NCI-H128 (cell line): ENCODE results near the gene ANXA5.
"Not testable (repeated sequence)": the region's sequence is repeated elsewhere in the genome, so short reads cannot be mapped to it uniquely, and the experiment has no call there.

Experiments used
- DNase-seq: peaks from one replicate; lab custom pipeline; 2025; ENCODE audit not compliant: unreplicated experiment; lab: John Stamatoyannopoulos, UW

ANXA5 gene

DNA sequence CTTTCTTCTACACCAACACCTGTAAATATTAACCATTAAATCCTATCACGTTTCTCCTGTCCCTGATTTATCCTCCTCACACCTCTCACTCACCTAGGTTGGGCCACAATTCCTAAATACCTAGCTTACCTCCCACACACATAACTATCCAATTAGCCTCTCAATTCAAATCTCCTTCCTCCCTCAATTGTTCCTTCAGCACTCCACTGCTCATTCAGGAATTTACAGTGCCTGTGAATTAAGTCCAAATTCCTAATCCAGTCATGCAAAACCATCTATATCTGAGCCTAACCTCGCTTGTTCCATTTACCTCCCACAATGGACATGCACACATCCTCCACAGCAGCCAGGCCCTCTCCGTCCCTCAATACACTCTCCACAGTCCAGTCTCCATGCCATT lies 17.5 kb downstream of the ANXA5 start:
- DNase-seq: no peak

DNA sequence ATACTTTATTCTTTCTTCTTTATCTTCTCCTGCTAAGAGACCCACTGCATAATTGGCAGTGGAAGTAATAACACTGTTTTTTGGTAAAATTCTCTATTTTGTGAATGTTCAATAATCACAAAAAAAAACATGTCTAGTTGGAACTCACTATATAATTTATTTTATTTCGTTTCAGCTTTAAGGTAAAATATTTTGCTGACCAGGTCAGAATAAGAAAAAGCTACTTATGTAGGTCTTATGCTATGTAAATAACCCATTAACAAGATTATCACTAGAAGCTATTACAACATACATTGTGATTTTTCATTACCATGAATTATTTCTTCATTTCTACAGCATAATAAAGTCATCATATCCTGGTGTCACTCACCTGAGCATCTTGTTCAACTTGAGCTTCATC lies 19.3 kb downstream of the ANXA5 start:
- no peak for DNase-seq

DNA sequence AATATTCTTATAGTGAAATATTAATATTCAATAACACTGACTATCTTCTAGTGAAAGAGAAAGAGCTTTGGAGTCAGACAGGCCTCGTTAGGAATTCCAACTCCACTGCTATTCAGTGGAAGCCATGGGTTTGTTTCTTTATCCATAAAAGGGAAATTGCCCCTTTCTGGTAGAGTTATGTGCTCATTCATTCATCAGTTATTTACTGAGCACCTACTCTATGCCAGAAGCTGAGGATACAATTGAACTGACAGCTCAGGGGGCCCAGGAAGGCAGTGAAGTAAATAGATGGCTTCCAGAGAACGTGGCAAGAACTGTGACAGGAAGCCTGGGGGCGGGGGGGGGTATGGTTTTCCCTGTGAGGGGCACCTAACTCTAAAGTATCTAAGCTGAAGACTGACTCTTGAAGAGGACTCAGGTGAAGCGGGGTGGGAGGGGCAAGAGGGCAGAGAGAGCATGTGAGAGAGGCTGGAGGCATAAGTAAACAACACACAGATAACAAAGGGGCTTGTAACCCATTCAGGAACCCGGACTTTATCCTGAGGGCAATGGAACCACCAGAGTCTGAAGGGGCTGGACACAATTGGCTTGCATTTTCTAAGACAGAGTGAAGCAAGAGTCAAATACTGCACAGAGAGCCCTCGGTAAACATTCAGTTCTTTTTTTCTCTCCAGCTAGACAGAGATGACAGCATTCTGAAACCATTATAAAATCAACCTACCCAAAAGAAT lies 20.3 kb downstream of the ANXA5 start:
- DNase-seq: no peak

DNA sequence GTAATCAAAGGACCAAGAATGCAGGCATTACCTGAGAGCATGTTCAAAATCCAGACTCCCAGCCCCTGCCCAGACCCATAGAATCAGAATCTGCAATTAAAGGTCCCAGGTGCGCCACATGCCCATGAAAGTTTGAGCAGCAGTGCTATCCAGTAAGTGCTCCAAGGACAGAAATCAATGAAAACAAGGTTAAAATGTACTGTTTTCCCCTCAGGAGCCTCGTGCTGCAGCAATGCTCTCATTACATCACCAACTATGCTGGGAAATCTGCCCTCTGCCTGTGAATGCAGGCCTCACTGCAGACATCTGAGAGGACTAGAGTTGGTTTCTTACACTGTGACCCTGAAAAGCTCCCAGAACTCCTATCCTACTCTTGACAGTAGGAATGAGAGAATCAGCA lies 21.1 kb downstream of the ANXA5 start:
- no peak for DNase-seq

DNA sequence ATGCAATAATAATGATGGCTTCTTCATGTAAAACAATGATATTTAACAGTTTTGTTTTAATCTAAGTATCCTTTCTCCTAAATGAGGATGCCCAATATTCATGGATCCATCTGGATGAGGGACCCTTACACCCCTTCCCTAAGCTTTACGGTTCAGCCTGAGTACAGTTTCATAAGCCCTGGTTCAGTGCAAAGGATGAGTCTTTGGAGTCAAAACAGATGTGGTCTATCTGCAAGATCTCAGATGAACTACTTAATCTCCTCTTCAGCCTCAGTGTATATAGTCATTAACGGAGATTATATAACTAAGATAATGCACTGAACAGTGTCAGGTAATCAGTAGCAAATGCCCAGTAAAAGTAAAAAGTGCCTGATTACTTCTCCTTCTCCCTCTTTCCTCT lies 22.1 kb downstream of the ANXA5 start:
- DNase-seq: no peak

DNA sequence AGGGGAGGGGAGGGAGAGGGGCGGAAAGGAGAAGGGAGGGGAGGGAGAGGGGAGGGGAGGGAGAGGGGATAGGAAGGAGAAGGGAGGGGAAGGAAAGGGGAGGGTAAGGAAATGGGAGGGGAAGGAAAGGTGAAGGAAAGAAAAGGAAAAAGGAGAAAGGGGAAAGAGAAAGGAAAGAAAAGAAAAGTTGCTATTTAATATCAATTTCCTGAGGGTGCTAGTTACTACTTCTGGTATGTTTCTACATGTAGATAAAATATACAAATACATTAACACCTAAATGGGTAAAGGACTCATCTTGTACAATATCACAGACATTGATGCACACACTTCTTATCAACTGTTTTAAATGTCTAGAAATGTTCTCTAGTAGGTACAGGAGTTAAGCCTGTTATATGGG lies 22.6 kb downstream of the ANXA5 start:
- DNase-seq: no peak

DNA sequence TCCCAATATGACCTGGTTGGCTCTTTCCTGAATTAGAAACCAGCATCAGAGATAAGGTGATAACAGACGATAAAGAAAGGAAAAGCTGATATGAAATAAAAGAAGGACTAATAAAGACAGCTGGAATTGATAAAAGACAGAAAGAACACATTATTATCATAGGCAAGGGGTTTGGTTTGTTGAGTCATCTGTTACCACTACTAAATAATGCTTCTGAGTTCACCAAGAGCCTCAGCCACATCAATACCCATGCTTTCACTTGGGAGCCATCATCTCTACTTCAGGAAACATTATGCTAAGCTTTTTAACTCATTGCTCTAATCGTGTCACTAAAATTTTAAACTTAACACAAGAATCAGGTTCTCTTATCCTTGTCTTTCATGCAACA lies 27.6 kb downstream of the ANXA5 start:
- DNase-seq: no peak

DNA sequence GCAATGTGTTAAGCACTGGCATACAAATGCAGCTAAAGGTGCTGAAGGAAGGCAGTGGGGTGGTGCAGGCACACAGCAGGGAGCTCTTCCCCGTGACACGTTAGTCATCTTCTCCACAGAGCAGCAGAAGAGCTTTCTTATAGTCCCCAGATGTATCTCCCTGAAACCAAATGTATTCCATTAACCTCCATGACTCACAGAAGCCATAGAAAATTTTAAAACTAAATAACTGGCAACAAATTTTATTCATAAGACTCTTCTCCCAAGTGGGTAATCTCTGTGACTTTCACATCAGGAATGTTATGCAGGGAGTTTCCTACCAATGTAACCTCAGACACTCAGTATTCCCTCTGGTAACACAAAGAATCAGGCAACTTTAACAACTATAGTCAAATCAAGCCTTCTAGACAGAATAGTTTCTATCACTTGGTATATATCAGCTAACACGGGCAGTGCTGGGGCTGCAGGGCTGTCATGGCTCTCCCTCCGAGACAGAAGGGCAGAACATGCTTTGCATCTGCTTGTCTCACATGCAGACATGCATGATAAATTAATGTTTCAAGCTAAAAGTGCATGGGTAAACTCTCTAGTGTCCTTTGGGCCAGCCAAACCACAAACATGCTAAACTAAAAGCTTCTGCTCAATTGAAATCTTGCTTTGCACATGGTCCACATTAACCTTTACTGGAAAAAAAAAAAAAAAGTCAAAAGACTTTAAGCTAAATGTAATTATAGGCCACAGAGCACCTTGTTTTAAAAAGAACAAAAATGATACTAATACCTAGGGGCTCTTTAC lies 28.2 kb downstream of the ANXA5 start:
- DNase-seq: no peak

DNA sequence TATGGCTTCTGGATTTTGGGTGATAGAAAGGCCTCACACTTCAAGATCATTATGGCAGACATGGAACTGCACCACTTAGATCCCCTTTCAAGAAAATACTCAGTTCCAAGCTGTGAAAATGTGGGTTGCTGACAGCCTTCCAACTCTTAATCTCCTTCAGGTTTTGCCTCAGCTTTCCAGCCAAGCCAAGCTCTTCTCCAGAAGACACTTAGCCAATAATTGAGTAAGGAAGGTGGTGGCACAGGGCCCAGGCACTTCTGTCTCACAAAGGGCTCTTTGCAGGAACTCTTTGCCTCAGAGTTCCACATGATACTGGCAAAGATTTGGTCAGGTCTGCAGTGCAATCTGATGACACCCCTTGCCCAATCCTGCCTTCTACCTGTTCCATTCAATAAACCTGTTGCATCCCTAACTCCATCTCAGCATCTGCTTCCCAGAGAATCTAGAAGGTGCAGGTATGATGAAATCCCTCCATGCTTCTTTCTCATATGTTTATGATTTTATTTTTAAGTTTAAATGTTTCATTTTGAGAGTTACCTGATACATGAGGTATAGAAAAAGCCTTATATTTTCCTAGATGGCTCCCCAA lies 30.6 kb downstream of the ANXA5 start:
- DNase-seq: no peak

DNA sequence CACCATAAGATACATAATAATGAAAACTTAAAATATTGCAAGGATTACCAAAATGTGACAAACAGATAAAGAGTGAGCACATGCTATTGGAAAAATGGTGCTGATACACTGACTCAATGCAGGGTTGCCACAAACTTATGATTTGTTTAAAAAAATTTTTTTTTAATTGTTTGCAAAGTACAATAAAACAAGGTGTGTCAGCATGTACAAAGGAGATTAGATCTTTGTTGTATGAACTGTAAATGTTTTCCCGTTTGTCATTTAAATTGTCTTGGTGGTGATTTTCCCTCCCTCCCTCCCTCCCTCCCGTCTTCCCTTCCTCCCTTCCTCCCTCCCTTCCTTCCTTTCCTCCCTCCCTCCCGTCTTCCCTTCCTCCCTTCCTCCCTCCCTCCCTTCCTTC lies 31.4 kb downstream of the ANXA5 start:
- no peak for DNase-seq

DNA sequence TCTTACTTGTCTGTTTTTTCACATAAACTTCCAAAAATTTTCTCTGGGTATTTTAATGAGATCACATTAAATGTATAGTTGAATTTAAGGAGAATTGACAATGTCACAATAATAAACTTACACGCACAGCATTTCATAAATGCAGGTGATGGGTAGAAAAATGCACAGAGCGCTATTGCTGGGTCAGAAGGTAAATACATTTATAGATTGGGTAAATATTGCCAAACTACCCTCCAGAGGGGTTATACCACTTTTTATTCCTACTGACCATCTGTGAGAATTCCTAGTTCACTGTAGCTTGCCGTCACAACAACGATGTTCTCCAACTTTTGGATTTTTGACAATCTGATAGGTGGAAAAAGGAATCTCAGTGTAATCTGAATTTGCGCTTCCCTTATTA lies 34.6 kb downstream of the ANXA5 start:
- no peak for DNase-seq

DNA sequence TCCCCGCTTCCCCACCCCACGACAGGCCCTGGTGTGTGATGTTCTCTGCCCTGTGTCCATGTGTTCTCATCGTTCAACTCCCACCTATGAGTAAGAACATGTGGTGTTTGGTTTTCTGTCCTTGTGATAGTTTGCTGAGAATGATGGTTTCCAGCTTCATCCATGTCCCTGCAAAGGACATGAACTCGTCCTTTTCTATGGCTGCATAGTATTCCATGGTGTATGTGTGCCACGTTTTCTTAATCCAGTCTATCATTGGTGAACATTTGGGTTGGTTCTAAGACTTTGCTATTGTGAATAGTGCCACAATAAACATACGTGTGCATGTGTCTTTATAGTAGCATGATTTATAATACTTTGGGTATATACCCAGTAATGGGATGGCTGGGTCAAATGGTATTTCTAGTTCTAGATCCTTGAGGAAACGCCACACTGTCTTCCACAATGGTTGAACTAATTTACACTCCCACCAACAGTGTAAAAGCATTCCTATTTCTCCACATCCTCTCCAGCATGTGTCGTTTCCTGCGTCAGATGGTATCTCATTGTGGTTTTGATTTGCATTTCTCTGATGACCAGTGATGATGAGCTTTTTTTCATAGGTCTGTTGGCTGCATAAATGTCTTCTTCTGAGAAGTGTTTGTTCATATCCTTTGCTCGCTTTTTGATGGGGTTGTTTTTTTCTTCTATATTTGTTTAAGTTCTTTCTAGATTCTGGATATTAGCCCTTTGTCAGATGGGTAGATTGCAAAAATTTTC lies 36.4 kb downstream of the ANXA5 start:
- not testable (repeated sequence) for DNase-seq

DNA sequence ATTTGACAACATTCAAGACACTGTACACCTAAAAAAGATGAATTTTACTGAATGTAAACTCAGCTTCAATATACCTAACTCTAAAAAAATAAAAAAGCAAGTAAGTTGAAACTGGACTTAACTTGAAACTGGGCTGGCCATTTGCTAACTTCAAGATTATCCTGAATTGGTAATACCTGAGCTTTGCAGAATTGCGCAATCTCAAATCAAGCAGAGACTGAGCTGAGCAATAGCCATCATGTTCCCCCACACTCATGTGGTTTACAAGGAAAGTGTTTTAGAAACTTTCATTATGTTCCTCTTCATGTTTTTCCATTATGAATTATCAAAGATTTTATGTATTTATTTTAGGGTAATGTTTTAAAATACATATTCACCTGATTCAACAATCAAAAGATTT lies 38.7 kb downstream of the ANXA5 start:
- no peak for DNase-seq

DNA sequence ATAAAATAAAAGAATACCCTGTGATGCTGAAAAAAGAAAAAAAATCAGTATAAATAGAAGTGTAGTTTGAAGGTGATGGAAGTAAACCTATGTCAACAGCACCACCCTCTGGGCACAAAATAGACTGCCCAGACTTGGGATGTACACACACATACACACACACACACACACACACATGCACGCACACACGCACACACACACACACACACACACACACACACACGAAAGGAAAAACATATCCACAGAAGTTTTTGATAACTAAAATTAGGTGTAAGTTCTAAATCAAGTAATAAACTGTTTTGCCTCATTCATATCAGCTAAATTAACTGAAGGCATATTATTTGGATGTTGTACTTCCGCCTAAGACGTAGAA lies 40.5 kb downstream of the ANXA5 start:
- DNase-seq: peak; percentile 1

DNA sequence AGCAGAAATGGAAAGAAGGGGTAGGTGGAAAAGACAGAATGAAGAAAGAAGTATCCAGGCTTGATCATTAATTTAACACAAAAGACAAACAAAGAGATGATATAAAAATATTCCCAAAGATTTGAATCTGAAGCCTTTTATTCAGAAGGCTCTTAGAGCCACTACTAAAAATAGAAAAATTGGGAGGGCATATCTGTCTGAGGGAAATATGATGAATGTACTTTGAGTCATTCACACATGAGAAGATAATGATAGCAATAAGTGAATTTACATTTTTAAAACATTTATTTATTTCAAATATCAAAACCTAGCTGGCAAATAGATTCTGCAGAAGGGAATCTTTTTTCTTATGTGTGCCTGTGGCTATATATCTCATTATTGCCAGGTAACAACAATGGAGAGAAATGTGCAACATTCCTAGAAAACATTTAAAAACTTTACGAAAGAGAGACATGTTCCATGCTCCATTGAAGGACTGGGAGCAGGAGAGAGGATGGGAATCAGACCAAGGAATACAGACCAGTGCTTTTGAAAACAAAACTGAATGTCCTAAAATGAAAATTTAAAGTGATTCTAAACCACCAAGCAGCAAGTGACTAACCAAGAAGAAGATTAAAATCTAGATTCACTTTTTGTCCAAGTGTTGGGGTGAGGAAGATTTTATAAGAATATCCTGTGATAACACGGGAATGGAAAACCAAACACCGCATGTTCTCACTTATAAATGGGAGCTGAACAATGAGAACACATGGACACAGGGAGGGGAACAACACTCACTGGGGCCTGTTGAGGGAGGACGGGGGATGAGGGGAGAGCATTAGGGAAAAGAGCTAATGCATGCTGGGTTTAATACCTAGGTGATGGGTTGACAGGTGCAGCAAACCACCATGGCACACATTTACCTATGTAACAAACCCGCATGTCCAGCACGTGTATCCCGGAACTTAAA lies 41.2 kb downstream of the ANXA5 start:
- DNase-seq: no peak

DNA sequence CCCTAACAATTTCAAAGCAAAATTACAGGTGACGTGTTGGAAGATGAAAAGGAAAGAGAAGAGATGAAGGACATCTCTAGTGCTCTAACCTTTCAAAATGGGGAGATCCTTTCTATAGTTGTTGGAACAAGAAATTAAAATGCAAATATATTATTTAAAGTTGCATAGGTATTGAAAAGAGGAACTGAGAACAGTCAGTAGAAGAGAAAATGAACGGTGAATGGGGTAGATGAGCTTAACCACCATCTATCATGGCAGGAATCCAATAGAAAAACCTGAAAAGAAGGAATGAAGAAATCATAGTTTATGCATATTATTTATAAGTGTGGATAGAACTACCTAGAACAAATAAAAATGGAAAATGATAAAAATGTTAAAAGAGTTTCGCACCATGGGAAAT lies 42.0 kb downstream of the ANXA5 start:
- DNase-seq: no peak

DNA sequence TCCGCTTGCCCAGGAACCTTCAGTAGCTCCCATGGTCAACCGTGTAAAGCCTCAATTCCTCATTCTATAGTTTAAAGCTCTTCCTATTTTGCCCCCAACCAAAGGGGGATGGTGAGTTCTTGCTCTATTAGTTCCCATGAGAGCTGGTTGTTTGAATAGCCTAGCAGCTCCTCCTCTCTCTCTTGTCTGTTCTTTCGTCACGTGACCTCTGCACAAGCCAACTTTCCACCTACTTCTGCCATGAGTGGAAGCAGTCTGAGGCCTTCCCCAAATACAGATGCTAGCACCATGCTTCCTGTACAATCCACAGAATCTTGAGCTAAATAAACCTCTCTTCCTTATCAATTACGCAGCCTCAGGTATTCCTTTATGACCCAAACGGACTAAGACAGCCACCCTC lies 42.8 kb downstream of the ANXA5 start:
- no peak for DNase-seq

DNA sequence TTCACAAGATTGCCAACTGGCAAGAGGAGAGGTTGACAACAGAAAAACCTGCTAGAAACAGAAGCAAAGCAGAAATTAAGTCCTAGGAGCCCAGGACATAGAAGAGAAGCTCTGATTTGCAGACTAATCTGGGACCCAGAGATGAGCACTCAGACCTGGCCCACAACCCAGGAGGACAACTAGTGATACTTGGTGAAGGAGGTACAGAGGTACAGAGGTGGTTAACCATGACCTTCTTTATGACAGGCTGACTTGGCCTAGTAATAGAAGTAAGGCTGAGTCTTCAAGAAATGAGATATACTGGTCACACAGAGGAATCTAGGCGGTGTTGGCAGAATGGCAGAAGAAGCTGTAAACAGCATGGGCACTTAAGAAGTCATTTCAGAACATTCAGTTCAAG lies 43.6 kb downstream of the ANXA5 start:
- DNase-seq: no peak

DNA sequence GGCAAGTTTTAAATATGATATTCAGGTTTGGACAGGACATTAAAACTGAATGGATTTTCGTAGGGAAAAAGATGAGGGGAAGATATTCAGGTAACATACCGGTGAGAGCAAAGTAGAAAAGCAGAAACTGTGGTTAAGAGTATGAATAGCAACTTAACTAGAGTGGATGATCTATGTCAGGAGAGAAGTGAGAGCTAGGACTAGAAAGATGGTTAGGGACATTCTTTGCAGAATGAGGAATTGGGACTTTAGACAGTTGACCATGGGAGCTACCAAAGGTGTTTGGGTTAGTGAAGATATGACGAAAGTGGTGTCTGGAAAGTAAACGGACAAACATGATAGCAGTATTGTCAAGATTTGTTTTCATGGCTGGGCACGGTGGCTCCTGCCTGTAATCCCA lies 45.2 kb downstream of the ANXA5 start:
- DNase-seq: no peak

DNA sequence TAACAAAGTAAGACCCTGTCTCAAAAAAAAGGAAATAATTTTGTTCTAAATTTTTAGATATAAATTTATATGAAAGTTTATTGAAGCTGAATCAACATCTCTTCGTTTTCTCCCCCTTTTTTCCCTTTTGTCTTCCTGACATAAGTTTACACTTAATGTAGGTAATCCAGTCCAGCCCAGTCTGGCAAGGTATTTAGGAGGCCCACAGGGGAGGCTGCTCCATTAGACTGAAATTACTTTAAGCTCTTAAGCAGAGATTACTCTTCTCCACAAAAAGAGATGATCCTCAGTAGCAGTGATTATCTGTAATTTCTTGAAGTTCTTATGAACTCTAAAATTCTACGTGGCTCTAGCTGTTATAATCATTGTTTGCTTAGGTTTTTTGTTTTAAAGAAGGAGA lies 46.0 kb downstream of the ANXA5 start:
- DNase-seq: no peak

DNA sequence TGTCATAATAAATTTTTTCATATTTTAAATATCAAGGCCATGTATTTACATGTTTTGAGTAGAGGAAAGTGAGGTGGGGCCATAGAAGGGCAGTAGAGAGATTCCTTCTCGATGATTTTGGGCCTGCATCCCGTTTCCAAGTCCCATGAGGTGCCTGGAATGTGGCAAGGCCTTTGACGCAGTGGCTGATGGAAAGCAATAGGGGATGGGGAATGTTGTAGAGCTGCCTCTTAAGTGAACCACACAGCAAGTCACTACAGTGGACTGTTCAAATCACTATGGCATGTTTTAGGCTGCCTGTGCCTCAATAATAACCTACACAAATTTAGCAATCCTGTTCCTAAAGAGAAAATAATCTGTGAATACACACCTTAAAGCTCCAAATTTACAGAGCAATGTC lies 48.3 kb downstream of the ANXA5 start:
- no peak for DNase-seq
